ENCODE measurements around the gene CRKL. TPM values are rescaled to one million over a fixed set of nuclear protein-coding genes. Genes with fewer than 3 reads are reported as not detected.
A peak's percentile ranks its signal among the peaks of the same experiment; 100 is the strongest.

CRKL gene
- polyA plus RNA-seq, 3 donors: 26.0 to 37.5 (median 29.4) TPM

GRCh38 chr22:20993304-20994127 is 76.3 kb downstream of the CRKL start:
- Mint-ChIP-seq H3K4me1 (no peaks in the 10 kb centered on the region), H3K9me3 (no peaks in the 10 kb centered on the region), H3K4me3 (no peak overlapping the region), H3K36me3 (peaks cover 45 to 80% of the 10 kb centered on the region in 2 donors), H3K27me3 (ENCODE audit: low read depth in 3 of 3) (peaks cover 0 to 6% (median 3%) of the 10 kb centered on the region in 3 donors), H3K27ac (no peak overlapping the region)
- H3K36me3 ChIP-seq (replicated peaks in 1 of 2; ENCODE audit: control insufficient read depth in 1 of 2, insufficient read depth in 2 of 2, low read length in 2 of 2): peaks cover 70 to 95% of the 10 kb centered on the region in 2 donors
- no peak overlapping the region for H3K27ac ChIP-seq (ENCODE audit: low read depth in 1 of 2, low read length in 2 of 2)
- no peak overlapping the region for H3K4me2 ChIP-seq (replicated peaks; ENCODE audit: extremely low read depth, low read length, poor library complexity, severe bottlenecking)
- 99% methylated on average over 21 of the region's 29 CpGs for WGBS (ENCODE audit: insufficient coverage)
- DNase-seq: no peak
- H3K79me2 ChIP-seq (ENCODE audit: insufficient read depth, low read length): no peaks in the 10 kb centered on the region
- no peaks in the 10 kb centered on the region for H3K9me3 ChIP-seq (replicated peaks in 1 of 2; ENCODE audit: control insufficient read depth in 1 of 2, insufficient read depth in 1 of 2, low read length in 2 of 2)
- intact Hi-C loops (cut with micrococcal nuclease): no loop called here
- no peak overlapping the region for H3K4me3 ChIP-seq (replicated peaks in 1 of 3; ENCODE audit: low read depth in 2 of 3, low read length in 3 of 3)
- TF ChIP-seq CTCF (IDR thresholded peaks at IDR 0.05): no peak
- H3K9ac ChIP-seq (ENCODE audit: insufficient read depth, low read length, poor library complexity, severe bottlenecking): no peak overlapping the region
- H2AFZ ChIP-seq (ENCODE audit: insufficient read depth, low read depth, low read length, poor library complexity, severe bottlenecking): no peak overlapping the region
- no peaks in the 10 kb centered on the region for H3K27me3 ChIP-seq (ENCODE audit: control insufficient read depth in 2 of 2, insufficient read depth in 2 of 2, low read length in 2 of 2)
- no peaks in the 10 kb centered on the region for H3K4me1 ChIP-seq (ENCODE audit: control insufficient read depth in 1 of 2, insufficient read depth in 2 of 2, low read length in 2 of 2)
- H4K20me1 ChIP-seq (ENCODE audit: insufficient read depth, low read length): no peaks in the 10 kb centered on the region

- Histone ChIP-seq H3K36me3 (replicated peaks in 1 of 2; ENCODE audit: control insufficient read depth in 1 of 2, insufficient read depth in 2 of 2, low read length in 2 of 2) (peaks cover 75 to 95% of the 10 kb centered on the region in 2 donors), H2AFZ (ENCODE audit: insufficient read depth, low read depth, low read length, poor library complexity, severe bottlenecking) (no peak overlapping the region), H3K9ac (ENCODE audit: insufficient read depth, low read length, poor library complexity, severe bottlenecking) (no peak overlapping the region), H3K9me3 (replicated peaks in 1 of 2; ENCODE audit: control insufficient read depth in 1 of 2, insufficient read depth in 1 of 2, low read length in 2 of 2) (no peaks in the 10 kb centered on the region), H3K4me1 (ENCODE audit: control insufficient read depth in 1 of 2, insufficient read depth in 2 of 2, low read length in 2 of 2) (no peaks in the 10 kb centered on the region), H4K20me1 (ENCODE audit: insufficient read depth, low read length) (no peaks in the 10 kb centered on the region), H3K79me2 (ENCODE audit: insufficient read depth, low read length) (no peaks in the 10 kb centered on the region), H3K27ac (ENCODE audit: low read depth in 1 of 2, low read length in 2 of 2) (no peak overlapping the region), H3K4me2 (replicated peaks; ENCODE audit: extremely low read depth, low read length, poor library complexity, severe bottlenecking) (no peak overlapping the region), H3K27me3 (ENCODE audit: control insufficient read depth in 2 of 2, insufficient read depth in 2 of 2, low read length in 2 of 2) (no peaks in the 10 kb centered on the region), H3K4me3 (replicated peaks in 1 of 3; ENCODE audit: low read depth in 2 of 3, low read length in 3 of 3) (no peak overlapping the region)
- H3K36me3 Mint-ChIP-seq: peaks cover 45 to 76% of the 10 kb centered on the region in 2 donors
- no peak for DNase-seq
- peaks cover 0 to 6% (median 3%) of the 10 kb centered on the region in 3 donors for H3K27me3 Mint-ChIP-seq (ENCODE audit: low read depth in 3 of 3)
- peak overlapping the region in 1 of 7 donors; percentile 13 for H3K27ac Mint-ChIP-seq
- H3K4me3 Mint-ChIP-seq: no peak overlapping the region
- no peaks in the 10 kb centered on the region for H3K4me1 Mint-ChIP-seq
- no peaks in the 10 kb centered on the region for H3K9me3 Mint-ChIP-seq
- intact Hi-C loops (cut with micrococcal nuclease): no loop called here
- 96% methylated on average over 15 of the region's 30 CpGs for WGBS (ENCODE audit: insufficient coverage)
- no peak for TF ChIP-seq CTCF (IDR thresholded peaks at IDR 0.05)
Measured at GRCh38 chr22:20994128-20994901, 77.1 kb downstream of the CRKL start.

Data from CD14-positive monocyte (primary cell).